GM21526 (cell line): Measurements from ENCODE around the gene PCDHB14.
"Not testable (repeated sequence)": the region's sequence is repeated elsewhere in the genome, so short reads cannot be mapped to it uniquely, and the experiment has no call there.

Experiments used
- ATAC-seq: cut with Tn5 transposase; IDR thresholded peaks from one replicate; pipeline ENCODE4 v1.9.1; 2021; ENCODE audit warnings: moderate library complexity; ENCODE audit not compliant: unreplicated experiment, low FRiP score

PCDHB14 gene

DNA sequence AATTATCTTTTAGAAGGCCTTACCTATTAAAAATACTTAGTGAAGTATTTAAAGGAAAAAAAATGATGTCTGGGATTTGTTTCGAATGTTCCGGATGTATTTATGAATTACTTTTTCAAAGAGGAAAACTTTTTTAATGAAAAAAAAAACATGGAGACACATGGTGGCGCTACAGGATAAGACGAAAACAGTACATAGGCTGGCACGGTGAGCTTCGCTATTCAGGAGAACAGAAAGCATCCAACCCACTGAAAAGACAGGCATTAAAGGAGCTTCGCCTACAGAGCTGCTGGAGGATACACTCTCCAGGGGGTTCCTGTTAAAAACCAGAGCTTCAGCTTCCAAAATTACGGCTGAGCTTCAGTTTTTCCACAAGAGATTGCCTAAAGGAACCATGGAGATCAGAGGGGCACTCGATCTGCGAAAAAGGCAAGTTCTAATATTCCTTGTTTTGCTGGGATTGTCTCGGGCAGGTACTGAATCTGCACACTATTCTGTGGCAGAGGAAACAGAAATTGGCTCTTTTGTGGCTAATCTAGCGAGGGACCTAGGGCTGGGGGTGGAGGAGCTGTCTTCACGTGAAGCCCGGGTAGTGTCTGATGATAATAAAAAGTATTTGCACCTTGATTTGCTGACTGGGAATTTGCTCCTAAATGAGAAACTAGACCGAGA, at the start of gene PCDHB14:
Gene PCDHB14, plus strand, starts transcription at position 232 of the 672 bp plus-strand sequence. Its CDS starts 163 bp downstream, at position 395.
- no peak for ATAC-seq

DNA sequence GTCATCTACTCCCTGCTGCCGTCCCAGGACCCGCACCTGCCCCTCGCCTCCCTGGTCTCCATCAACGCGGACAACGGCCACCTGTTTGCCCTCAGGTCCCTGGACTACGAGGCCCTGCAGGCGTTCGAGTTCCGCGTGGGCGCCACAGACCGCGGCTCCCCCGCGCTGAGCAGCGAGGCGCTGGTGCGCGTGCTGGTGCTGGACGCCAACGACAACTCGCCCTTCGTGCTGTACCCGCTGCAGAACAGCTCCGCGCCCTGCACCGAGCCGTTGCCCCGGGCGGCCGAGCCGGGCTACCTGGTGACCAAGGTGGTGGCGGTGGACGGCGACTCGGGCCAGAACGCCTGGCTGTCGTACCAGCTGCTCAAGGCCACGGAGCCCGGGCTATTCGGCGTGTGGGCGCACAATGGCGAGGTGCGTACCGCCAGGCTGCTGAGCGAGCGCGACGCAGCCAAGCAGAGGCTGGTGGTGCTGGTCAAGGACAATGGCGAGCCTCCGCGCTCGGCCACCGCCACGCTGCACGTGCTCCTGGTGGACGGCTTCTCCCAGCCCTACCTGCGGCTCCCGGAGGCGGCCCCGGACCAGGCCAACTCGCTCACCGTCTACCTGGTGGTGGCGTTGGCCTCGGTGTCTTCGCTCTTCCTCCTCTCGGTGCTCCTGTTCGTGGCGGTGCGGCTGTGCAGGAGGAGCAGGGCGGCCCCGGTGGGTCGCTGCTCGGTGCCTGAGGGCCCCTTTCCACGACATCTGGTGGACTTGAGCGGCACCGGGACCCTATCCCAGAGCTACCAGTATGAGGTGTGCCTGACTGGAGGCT, 48.6 kb upstream of the PCDHB14 start:
- not testable (repeated sequence) for ATAC-seq

DNA sequence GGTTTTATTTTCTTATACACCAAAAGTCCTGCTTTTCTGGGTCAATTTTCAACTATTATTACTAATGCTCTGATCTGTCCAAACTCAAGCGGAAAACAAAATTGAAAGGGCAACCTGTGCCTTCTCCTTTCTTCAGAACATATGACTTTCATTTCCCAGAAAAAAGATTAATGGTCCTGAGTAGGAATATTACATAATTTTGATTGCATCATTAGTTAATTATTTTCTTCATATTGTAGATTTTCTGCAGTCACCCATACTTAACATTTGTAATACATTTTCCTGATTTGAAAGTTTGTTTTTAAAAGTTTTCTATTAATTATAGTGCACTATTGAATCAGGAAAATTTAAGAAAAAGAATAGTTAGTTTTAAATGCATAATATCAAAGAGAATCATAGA, 47.2 kb upstream of the PCDHB14 start:
- no peak for ATAC-seq

DNA sequence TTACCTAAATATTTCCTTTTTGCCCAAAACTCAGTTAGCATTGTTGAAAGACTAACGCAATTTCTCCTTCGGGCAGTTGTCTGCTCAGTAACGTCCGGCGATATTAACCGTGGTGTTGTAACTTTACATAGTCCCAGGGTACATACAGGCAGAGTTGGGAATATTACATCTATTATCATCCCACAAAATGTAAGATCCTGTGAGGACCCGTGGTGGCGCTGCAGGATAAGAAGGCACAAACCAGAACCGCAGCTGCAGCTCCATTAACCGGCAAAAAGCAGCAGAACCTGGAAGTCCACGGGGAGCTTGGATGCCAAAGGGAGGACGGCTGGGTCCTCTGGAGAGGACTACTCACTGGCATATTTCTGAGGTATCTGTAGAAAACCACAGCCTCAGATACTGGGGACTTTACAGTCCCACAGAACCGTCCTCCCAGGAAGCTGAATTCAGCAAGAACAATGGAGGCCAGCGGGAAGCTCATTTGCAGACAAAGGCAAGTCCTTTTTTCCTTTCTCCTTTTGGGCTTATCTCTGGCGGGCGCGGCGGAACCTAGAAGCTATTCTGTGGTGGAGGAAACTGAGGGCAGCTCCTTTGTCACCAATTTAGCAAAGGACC, 45.5 kb upstream of the PCDHB14 start, which contains the start of gene PCDHB8:
Gene PCDHB8, plus strand, starts transcription at position 214 of the 615 bp plus-strand sequence. Its CDS starts 245 bp downstream, at position 459.
- not testable (repeated sequence) for ATAC-seq

DNA sequence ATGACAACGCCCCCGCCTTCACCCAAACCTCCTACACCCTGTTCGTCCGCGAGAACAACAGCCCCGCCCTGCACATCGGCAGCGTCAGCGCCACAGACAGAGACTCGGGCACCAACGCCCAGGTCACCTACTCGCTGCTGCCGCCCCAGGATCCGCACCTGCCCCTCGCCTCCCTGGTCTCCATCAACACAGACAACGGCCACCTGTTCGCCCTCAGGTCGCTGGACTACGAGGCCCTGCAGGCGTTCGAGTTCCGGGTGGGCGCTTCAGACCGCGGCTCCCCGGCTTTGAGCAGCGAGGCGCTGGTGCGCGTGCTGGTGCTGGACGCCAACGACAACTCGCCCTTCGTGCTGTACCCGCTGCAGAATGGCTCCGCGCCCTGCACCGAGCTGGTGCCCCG, 43.8 kb upstream of the PCDHB14 start:
- ATAC-seq: not testable (repeated sequence)

DNA sequence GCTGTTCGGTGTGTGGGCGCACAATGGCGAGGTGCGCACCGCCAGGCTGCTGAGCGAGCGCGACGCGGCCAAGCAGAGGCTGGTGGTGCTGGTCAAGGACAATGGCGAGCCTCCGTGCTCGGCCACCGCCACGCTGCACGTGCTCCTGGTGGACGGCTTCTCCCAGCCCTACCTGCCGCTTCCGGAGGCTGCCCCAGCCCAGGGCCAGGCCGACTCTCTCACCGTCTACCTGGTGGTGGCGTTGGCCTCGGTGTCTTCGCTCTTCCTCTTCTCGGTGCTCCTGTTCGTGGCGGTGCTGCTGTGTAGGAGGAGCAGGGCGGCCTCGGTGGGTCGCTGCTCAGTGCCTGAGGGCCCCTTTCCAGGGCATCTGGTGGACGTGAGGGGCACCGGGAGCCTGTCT, 43.3 kb upstream of the PCDHB14 start:
- not testable (repeated sequence) for ATAC-seq

DNA sequence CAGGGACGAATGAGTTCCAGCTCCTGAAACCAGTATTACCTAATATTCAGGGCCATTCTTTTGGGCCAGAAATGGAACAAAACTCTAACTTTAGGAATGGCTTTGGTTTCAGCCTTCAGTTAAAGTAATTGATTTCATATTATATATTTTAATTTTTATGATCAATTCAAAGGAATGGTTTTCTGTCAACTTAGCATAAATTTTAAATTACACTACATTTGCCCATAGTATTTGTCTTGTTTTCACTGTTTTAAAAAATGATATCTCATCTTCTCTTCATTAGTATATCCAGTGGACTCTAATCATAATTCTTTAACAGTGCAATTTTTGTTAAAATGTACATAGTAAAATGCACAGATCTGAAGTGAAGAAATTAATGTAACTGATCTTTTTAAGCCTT, 42.8 kb upstream of the PCDHB14 start:
- ATAC-seq: no peak

DNA sequence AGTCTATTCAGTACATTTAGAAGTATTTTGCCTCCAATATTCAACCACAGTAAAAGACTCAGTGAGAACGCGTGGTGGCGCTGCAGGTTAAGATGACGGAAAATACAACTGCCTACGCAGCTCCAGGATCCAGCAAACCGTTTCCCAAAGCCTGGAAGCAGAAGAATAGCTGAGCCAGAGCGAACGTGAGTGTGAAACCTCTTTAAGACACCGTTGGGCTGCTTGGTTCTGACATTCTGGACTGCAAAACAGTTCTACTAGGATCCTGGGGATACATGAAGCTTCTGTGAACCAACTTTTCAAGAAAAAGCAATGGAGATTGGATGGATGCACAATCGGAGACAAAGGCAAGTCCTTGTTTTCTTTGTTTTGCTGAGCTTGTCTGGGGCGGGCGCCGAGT, 40.9 kb upstream of the PCDHB14 start, which contains the start of gene PCDHB16:
Gene PCDHB16, plus strand, starts transcription at position 140 of the 400 bp plus-strand sequence. Its CDS starts 173 bp downstream, at position 313.
- no peak for ATAC-seq

DNA sequence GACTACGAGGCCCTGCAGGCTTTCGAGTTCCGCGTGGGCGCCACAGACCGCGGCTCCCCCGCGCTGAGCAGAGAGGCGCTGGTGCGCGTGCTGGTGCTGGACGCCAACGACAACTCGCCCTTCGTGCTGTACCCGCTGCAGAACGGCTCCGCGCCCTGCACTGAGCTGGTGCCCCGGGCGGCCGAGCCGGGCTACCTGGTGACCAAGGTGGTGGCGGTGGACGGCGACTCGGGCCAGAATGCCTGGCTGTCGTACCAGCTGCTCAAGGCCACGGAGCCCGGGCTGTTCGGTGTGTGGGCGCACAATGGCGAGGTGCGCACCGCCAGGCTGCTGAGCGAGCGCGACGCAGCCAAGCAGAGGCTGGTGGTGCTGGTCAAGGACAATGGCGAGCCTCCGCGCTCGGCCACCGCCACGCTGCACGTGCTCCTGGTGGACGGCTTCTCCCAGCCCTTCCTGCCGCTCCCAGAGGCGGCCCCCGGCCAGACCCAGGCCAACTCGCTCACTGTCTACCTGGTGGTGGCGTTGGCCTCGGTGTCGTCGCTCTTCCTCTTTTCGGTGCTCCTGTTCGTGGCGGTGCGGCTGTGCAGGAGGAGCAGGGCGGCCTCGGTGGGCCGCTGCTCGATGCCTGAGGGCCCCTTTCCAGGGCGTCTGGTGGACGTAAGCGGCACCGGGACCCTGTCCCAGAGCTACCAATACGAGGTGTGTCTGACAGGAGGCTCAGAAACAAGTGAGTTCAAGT, 38.9 kb upstream of the PCDHB14 start:
- not testable (repeated sequence) for ATAC-seq

DNA sequence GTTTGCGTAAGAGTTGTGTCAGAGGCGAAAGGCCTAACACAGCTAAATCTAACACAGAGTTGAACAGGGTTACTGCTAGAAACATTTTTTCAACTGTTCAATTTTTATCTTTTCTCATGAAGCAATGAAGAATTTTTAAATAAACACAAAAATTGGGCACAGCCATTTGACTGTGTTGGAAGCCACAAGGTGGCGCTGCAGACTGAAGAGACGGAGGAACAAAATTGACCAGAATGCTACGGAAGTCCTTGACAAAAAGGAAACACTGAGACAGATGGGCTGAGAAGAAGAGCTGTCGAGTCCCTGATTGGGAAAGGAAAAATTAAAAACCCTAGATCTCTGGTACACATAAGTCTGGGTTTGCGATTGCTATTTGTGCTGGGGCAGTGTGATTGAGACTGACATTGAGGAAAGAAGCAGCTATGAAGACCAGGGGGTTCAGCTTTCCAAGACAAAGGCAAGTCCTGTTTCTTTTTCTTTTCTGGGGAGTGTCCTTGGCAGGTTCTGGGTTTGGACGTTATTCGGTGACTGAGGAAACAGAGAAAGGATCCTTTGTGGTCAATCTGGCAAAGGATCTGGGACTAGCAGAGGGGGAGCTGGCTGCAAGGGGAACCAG, 36.1 kb upstream of the PCDHB14 start, which contains the start of gene PCDHB9:
Gene PCDHB9, plus strand, starts transcription at position 265 of the 616 bp plus-strand sequence. Its CDS starts 158 bp downstream, at position 423.
- ATAC-seq: no peak

DNA sequence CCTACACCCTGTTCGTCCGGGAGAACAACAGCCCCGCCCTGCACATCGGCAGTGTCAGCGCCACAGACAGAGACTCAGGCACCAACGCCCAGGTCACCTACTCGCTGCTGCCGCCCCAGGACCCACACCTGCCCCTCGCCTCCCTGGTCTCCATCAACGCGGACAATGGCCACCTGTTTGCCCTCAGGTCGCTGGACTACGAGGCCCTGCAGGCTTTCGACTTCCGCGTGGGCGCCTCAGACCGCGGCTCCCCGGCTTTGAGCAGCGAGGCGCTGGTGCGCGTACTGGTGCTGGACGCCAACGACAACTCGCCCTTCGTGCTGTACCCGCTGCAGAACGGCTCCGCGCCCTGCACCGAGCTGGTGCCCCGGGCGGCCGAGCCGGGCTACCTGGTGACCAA, 34.5 kb upstream of the PCDHB14 start:
- ATAC-seq: not testable (repeated sequence)

DNA sequence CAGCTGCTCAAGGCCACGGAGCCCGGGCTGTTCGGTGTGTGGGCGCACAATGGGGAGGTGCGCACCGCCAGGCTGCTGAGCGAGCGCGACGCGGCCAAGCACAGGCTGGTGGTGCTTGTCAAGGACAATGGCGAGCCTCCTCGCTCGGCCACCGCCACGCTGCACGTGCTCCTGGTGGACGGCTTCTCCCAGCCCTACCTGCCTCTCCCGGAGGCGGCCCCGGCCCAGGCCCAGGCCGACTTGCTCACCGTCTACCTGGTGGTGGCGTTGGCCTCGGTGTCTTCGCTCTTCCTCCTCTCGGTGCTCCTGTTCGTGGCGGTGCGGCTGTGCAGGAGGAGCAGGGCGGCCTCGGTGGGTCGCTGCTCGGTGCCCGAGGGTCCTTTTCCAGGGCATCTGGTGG, 34.0 kb upstream of the PCDHB14 start:
- ATAC-seq: not testable (repeated sequence)

DNA sequence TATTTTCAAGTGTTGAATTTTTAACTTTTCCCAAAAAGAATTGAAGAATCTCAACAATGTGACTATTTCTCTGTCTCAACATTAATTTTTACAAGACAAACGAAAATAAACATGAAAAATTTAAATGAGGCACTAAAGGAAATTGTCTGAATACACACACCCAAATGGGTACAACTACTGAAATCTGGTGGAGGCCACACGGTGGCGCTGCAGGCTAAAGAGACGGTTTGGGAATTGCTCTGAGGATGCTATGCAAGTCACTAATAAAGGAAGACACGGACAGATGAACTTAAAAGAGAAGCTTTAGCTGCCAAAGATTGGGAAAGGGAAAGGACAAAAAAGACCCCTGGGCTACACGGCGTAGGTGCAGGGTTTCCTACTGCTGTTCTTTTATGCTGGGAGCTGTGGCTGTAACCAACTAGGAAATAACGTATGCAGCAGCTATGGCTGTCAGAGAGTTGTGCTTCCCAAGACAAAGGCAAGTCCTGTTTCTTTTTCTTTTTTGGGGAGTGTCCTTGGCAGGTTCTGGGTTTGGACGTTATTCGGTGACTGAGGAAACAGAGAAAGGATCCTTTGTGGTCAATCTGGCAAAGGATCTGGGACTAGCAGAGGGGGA, 30.9 kb upstream of the PCDHB14 start, which contains the start of gene PCDHB10:
Gene PCDHB10, plus strand, starts transcription at position 244 of the 616 bp plus-strand sequence. Its CDS starts 200 bp downstream, at position 444.
- ATAC-seq: no peak

DNA sequence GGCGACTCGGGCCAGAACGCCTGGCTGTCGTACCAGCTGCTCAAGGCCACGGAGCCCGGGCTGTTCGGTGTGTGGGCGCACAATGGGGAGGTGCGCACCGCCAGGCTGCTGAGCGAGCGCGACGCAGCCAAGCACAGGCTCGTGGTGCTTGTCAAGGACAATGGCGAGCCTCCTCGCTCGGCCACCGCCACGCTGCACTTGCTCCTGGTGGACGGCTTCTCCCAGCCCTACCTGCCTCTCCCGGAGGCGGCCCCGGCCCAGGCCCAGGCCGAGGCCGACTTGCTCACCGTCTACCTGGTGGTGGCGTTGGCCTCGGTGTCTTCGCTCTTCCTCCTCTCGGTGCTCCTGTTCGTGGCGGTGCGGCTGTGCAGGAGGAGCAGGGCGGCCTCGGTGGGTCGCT, 28.8 kb upstream of the PCDHB14 start:
- ATAC-seq: not testable (repeated sequence)

DNA sequence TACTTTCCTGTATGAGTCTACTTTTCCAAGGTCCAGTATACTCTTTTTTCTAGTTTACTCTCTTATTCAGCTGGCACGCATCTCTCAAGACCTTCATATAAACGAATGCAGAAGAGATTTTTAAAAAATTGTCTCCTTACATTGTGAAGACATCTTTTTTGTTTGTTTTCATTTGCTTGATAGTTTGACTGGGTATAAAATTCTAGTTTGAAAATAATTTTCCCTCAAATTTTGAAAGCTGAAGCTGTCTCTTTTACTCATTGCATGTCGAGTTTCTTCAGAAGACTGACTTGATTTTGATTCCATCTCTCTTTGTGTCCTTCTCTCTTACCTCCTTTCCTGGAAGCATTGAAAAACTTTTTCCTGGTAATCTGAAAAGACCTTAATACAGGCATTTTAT, 26.8 kb upstream of the PCDHB14 start:
- ATAC-seq: no peak

DNA sequence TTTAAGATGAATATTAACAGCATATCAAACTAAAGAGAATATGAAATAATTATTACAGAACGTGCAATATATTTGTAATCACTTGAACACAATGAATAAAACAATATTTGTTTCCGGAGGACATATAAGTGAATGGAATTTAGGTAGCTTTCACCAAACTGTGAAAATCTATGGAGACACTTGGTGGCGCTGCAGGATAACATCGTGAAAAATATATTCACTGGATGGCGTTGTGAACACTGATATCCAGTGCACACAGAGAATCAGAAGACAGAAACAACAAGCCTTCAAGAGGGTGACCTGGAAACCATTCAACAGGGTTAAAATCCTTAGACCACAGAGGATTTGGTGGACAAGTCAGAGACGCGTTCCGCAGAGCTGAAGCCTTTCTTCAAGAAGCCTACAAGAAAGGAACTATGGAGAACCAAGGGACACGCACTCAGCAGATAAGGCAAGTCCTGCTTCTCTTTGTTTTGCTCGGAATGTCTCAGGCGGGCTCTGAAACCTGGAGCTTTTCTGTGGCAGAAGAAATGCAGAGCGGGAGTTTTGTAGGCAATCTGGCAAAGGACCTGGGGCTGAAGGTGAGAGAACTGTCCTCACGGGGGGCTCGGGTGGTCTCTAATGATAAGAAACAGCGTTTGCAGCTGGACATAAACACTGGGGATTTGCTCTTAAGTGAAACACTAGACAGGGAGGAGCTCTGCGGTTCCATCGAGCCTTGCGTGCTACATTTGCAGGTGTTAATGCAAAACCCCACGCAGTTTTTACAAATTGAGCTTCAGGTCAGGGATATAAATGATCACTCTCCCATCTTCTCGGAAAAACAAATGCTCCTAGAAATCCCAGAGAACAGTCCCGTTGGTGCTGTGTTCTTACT, 23.5 kb upstream of the PCDHB14 start, which contains the start of gene PCDHB11:
Gene PCDHB11, plus strand, starts transcription at position 269 of the 877 bp plus-strand sequence. Its CDS starts 148 bp downstream, at position 417.
- ATAC-seq: no peak

DNA sequence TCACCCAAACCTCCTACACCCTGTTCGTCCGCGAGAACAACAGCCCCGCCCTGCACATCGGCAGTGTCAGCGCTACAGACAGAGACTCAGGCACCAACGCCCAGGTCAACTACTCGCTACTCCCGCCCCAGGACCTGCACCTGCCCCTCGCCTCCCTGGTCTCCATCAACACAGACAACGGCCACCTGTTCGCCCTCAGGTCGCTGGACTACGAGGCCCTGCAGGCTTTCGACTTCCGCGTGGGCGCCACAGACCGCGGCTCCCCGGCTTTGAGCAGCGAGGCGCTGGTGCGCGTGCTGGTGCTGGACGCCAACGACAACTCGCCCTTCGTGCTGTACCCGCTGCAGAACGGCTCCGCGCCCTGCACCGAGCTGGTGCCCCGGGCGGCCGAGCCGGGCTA, 22.0 kb upstream of the PCDHB14 start:
- ATAC-seq: not testable (repeated sequence)

DNA sequence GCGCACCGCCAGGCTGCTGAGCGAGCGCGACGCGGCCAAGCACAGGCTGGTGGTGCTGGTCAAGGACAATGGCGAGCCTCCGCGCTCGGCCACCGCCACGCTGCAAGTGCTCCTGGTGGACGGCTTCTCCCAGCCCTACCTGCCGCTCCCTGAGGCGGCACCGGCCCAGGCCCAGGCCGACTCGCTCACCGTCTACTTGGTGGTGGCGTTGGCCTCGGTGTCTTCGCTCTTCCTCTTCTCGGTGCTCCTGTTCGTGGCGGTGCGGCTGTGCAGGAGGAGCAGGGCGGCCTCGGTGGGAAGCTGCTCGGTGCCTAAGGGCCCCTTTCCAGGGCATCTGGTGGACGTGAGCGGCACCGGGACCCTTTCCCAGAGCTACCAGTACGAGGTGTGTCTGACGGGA, 21.5 kb upstream of the PCDHB14 start:
- not testable (repeated sequence) for ATAC-seq
